ENCODE data around the gene DHTKD1.

The DHTKD1 gene

GRCh38 chr10:12129222-12130111 is 60.7 kb downstream of the DHTKD1 start, which contains the start of gene SEC61A2 (continued):
- TF ChIP-seq KLF9 (tag by site-specific recombination; IDR thresholded peaks at IDR 0.05; ENCODE audit: low read depth) (peak; percentile 55; the same call in 1 of the 2 replicates), ZNF677 (tag by site-specific recombination; IDR thresholded peaks at IDR 0.05) (peak; percentile 27; the same call in 1 of the 2 replicates), ZNF10 (tag by site-specific recombination; IDR thresholded peaks at IDR 0.05) (0 out of 2 replicates have a peak, but pooled peaks have one; percentile 11), TCF7L2 (IDR thresholded peaks at IDR 0.05; ENCODE audit: borderline replicate concordance, low read depth, low read length) (no peak), ZNF140 (tag by site-specific recombination; IDR thresholded peaks at IDR 0.05) (no peak), SALL2 (tag by site-specific recombination; IDR thresholded peaks at IDR 0.05; ENCODE audit: borderline replicate concordance) (no peak), BCL11B (tag by site-specific recombination; IDR thresholded peaks at IDR 0.05; ENCODE audit: low read depth) (no peak), SCRT1 (tag by site-specific recombination; IDR thresholded peaks at IDR 0.05; ENCODE audit: borderline replicate concordance) (no peak), KLF17 (tag by site-specific recombination; IDR thresholded peaks at IDR 0.05) (0 out of 2 replicates have a peak, but pooled peaks have one; percentile 15), ZBTB21 (tag by site-specific recombination; IDR thresholded peaks at IDR 0.05) (no peak), ZNF626 (tag by site-specific recombination; IDR thresholded peaks at IDR 0.05) (no peak), ZNF2 (tag by site-specific recombination; IDR thresholded peaks at IDR 0.05) (0 out of 2 replicates have a peak, but pooled peaks have one; percentile 28), ZNF19 (tag by site-specific recombination; IDR thresholded peaks at IDR 0.05; ENCODE audit: low read depth) (no peak), ZFP69B (tag by site-specific recombination; IDR thresholded peaks at IDR 0.05) (0 out of 2 replicates have a peak, but pooled peaks have one; percentile 12), ZNF174 (tag by site-specific recombination; IDR thresholded peaks at IDR 0.05) (no peak; the same call in 1 of the 2 replicates), ZNF544 (tag by site-specific recombination; IDR thresholded peaks at IDR 0.05) (no peak), OVOL3 (tag by site-specific recombination; IDR thresholded peaks at IDR 0.05) (no peak), ZBTB26 (tag by site-specific recombination; optimal IDR thresholded peaks at IDR 0.05) (peak; percentile 83), ZNF391 (tag by site-specific recombination; IDR thresholded peaks at IDR 0.05; ENCODE audit: borderline replicate concordance, low read depth) (peak; percentile 37; the same call in 1 of the 2 replicates), SP3 (tag by site-specific recombination; IDR thresholded peaks at IDR 0.05) (peak; percentile 57), ZNF610 (tag by site-specific recombination; IDR thresholded peaks at IDR 0.05; ENCODE audit: borderline replicate concordance) (0 out of 2 replicates have a peak, but pooled peaks have one; percentile 44), ZSCAN30 (tag by site-specific recombination; IDR thresholded peaks at IDR 0.05) (peak; percentile 55; the same call in 1 of the 2 replicates)
- TF ChIP-seq, protein P1, sequence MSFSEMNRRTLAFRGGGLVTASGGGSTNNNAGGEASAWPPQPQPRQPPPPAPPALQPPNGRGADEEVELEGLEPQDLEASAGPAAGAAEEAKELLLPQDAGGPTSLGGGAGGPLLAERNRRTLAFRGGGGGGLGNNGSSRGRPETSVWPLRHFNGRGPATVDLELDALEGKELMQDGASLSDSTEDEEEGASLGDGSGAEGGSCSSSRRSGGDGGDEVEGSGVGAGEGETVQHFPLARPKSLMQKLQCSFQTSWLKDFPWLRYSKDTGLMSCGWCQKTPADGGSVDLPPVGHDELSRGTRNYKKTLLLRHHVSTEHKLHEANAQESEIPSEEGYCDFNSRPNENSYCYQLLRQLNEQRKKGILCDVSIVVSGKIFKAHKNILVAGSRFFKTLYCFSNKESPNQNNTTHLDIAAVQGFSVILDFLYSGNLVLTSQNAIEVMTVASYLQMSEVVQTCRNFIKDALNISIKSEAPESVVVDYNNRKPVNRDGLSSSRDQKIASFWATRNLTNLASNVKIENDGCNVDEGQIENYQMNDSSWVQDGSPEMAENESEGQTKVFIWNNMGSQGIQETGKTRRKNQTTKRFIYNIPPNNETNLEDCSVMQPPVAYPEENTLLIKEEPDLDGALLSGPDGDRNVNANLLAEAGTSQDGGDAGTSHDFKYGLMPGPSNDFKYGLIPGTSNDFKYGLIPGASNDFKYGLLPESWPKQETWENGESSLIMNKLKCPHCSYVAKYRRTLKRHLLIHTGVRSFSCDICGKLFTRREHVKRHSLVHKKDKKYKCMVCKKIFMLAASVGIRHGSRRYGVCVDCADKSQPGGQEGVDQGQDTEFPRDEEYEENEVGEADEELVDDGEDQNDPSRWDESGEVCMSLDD (tag by site-specific recombination; IDR thresholded peaks at IDR 0.05): no peak; the same call in 1 of the 2 replicates
- TF ChIP-seq, protein P2, sequence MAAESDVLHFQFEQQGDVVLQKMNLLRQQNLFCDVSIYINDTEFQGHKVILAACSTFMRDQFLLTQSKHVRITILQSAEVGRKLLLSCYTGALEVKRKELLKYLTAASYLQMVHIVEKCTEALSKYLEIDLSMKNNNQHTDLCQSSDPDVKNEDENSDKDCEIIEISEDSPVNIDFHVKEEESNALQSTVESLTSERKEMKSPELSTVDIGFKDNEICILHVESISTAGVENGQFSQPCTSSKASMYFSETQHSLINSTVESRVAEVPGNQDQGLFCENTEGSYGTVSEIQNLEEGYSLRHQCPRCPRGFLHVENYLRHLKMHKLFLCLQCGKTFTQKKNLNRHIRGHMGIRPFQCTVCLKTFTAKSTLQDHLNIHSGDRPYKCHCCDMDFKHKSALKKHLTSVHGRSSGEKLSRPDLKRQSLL (tag by site-specific recombination; IDR thresholded peaks at IDR 0.05): no peak
- TF ChIP-seq, protein P3, sequence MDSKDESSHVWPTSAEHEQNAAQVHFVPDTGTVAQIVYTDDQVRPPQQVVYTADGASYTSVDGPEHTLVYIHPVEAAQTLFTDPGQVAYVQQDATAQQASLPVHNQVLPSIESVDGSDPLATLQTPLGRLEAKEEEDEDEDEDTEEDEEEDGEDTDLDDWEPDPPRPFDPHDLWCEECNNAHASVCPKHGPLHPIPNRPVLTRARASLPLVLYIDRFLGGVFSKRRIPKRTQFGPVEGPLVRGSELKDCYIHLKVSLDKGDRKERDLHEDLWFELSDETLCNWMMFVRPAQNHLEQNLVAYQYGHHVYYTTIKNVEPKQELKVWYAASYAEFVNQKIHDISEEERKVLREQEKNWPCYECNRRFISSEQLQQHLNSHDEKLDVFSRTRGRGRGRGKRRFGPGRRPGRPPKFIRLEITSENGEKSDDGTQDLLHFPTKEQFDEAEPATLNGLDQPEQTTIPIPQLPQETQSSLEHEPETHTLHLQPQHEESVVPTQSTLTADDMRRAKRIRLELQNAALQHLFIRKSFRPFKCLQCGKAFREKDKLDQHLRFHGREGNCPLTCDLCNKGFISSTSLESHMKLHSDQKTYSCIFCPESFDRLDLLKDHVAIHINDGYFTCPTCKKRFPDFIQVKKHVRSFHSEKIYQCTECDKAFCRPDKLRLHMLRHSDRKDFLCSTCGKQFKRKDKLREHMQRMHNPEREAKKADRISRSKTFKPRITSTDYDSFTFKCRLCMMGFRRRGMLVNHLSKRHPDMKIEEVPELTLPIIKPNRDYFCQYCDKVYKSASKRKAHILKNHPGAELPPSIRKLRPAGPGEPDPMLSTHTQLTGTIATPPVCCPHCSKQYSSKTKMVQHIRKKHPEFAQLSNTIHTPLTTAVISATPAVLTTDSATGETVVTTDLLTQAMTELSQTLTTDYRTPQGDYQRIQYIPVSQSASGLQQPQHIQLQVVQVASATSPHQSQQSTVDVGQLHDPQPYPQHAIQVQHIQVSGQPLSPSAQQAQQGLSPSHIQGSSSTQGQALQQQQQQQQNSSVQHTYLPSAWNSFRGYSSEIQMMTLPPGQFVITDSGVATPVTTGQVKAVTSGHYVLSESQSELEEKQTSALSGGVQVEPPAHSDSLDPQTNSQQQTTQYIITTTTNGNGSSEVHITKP (tag by site-specific recombination; IDR thresholded peaks at IDR 0.05): peak; percentile 95
- TF ChIP-seq, protein P4, sequence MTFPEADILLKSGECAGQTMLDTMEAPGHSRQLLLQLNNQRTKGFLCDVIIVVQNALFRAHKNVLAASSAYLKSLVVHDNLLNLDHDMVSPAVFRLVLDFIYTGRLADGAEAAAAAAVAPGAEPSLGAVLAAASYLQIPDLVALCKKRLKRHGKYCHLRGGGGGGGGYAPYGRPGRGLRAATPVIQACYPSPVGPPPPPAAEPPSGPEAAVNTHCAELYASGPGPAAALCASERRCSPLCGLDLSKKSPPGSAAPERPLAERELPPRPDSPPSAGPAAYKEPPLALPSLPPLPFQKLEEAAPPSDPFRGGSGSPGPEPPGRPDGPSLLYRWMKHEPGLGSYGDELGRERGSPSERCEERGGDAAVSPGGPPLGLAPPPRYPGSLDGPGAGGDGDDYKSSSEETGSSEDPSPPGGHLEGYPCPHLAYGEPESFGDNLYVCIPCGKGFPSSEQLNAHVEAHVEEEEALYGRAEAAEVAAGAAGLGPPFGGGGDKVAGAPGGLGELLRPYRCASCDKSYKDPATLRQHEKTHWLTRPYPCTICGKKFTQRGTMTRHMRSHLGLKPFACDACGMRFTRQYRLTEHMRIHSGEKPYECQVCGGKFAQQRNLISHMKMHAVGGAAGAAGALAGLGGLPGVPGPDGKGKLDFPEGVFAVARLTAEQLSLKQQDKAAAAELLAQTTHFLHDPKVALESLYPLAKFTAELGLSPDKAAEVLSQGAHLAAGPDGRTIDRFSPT (tag by site-specific recombination; IDR thresholded peaks at IDR 0.05): no peak
